Heart right ventricle (tissue), 16 donors: ENCODE measurements around the gene C17orf100. TPM values are rescaled to one million over a fixed set of nuclear protein-coding genes. Genes with fewer than 3 reads are reported as not detected.

Experiments used
- ATAC-seq, 8 donors: fragments of 200-7000 bp; cut with Tn5 transposase; one replicate each; pipeline ENCODE4 v1.9.1; 2020; ENCODE audit warnings: mild to moderate bottlenecking in 8 of 8, moderate library complexity in 8 of 8, moderate number of reproducible peaks in 1 of 8
- DNase-seq, 2 donors: peaks; one replicate each; pipeline ENCODE4 v3.0.0-alpha.2; 2020
- H3K27ac ChIP-seq, 10 donors: fragments of 200-600 bp; sonication (generic) in 2 of 10; one replicate each; pipeline versions ENCODE4 v1.5.0 to v1.8.0; 2020 to 2022; ENCODE audit warnings: mild to moderate bottlenecking in 3 of 10
- H3K27me3 ChIP-seq, 7 donors: fragments of 200-600 bp; one replicate each; pipeline ENCODE4 v1.8.0; 2021 to 2022; ENCODE audit warnings: mild to moderate bottlenecking in 2 of 7
- H3K36me3 ChIP-seq, 9 donors: fragments of 200-600 bp; sonication (generic) in 1 of 9; one replicate each; pipeline versions ENCODE4 v1.5.0 to v1.8.0; 2020 to 2022; ENCODE audit warnings: mild to moderate bottlenecking in 2 of 9
- H3K4me1 ChIP-seq, 9 donors: fragments of 200-600 bp; sonication (generic) in 1 of 9; one replicate each; pipeline versions ENCODE4 v1.5.0 to v1.8.0; 2020 to 2022; ENCODE audit warnings: mild to moderate bottlenecking in 4 of 9
- H3K4me3 ChIP-seq, 10 donors: fragments of 200-600 bp; sonication (generic) in 2 of 10; one replicate each; pipeline versions ENCODE4 v1.5.0 to v1.8.0; 2020 to 2022; ENCODE audit warnings: mild to moderate bottlenecking in 7 of 10, moderate library complexity in 2 of 10
- H3K9me3 ChIP-seq, 11 donors: fragments of 200-600 bp in 10 of 11; sonication (generic) in 2 of 11; one replicate each; pipeline versions ENCODE4 v1.5.0 to v1.8.0; 2013 to 2022; ENCODE audit warnings: mild to moderate bottlenecking in 2 of 11, control low read depth in 1 of 11, moderate library complexity in 1 of 11
- CTCF ChIP-seq, 9 donors: fragments of 200-600 bp; sonication (generic) in 2 of 9; IDR thresholded peaks; one replicate each; pipeline versions ENCODE4 v1.5.0 to v1.8.0; 2021 to 2022; ENCODE audit warnings: antibody characterized with exemption in 9 of 9, mild to moderate bottlenecking in 5 of 9, moderate library complexity in 1 of 9
- WGBS, 2 donors: extraction: QIAGEN DNeasy Blood & Tissue Kit; methylation state at CpG; one replicate each; pipeline ENCODE4 v1.1.7; 2013; ENCODE audit warnings: inconsistent platforms in 1 of 2; 5-methylcytosine and 5-hydroxymethylcytosine counted together
- intact Hi-C, 10 donors: fragments of 100-400 bp; cut with DNase I; formaldehyde crosslinking; loops; one replicate each; pipeline versions ENCODE4 v1.11.1 to v1.14.2; 2022
- polyA plus RNA-seq, 2 donors: library from polyadenylated mRNA; stranded (reverse); fragments of 200-250 nt; gene quantifications; one replicate each; pipeline ENCODE4 v1.2.3, GENCODE V29; 2013
- total RNA-seq, 10 donors: library from RNA; stranded (reverse); fragmentation: NEBNext Ultra II Directional in 3 of 10; extraction: Animal tissue kit (Norgen Biotek cat#: 25700) in 3 of 10; gene quantifications; one replicate each; pipeline versions ENCODE4 v1.2.1 to v1.2.4, GENCODE V29; 2021 to 2023
- donor health status: Arrhythmogenic right ventricular cardiomyopathy.
- donor health status: ischemic (EF 13 %, LVEDD 7.1; RV severe dilation, severe dysfunction).
- donor health status: healthy with polysubstance abuse.
- donor health status: DM: no; HTN: yes; CAD: no.
- donor health status: DM: no; HTN: no; CAD: no.
- donor health status: ischemic (EF 25% LVEDD 6.9; RV normal size, moderate dysfunction).
- donor health status: ischemic (EF 25% LVEDD 5.7; RV mildly dilated, moderate dysfunction).
- donor health status: healthy.
- donor health status: DM: yes; HTN: yes; CAD: no.
- donor health status: Ischemic cardiomyopathy.
- donor health status: ischemic (EF 35%, LVEDD 5.7; RV mildly dilated, moderate dysfunction).
- donor health status: nonischemic (EF 11% LVEDD 7.7; RV severe dilation, severe dysfunction).
- donor health status: DM: yes; HTN: yes; CAD: no.
- donor health status: PGD.
- donor health status: ischemic (EF 29% LVEDD 5.4; RV normal size, mild dysfunction).
- donor health status: nonischemic (EF 23%, LVEDD 6.1; RV moderate dilation, normal function).

Gene C17orf100
- total and polyA plus RNA-seq, 12 donors = 0.30 to 1.4 (median 0.73) TPM; not detected in 1

- Histone ChIP-seq H3K36me3 (peaks cover 0 to 33% (median 14%) of the 10 kb centered on the region in 9 donors), H3K4me3 (peak overlapping the region in 1 of 10 donors; percentile 92), H3K9me3 (no peaks in the 10 kb centered on the region), H3K27me3 (no peaks in the 10 kb centered on the region), H3K27ac (no peak overlapping the region), H3K4me1 (peaks cover 6 to 32% (median 28%) of the 10 kb centered on the region in 9 donors)
- no peak for TF ChIP-seq CTCF (IDR thresholded peaks at IDR 0.05)
- WGBS, 2 donors = 83 to 87% methylated on average over 24 of the region's 24 CpGs
- DNase-seq = no peak
- intact Hi-C loops = no loop called here
- no peak for ATAC-seq
Measured at GRCh38 chr17:6638046-6638908, 13.3 kb upstream of the C17orf100 start.

- TF ChIP-seq CTCF (IDR thresholded peaks at IDR 0.05) = no peak
- ATAC-seq (no peak), DNase-seq (no peak)
- intact Hi-C loops = no loop called here
- no peaks in the 10 kb centered on the region for H3K27me3 ChIP-seq
- H3K27ac ChIP-seq = peak overlapping the region in 2 of 10 donors; percentile 87 to 91
- no peaks in the 10 kb centered on the region for H3K9me3 ChIP-seq
- 54 to 60% methylated on average over 15 of the region's 15 CpGs for WGBS, 2 donors
- peaks cover 6 to 32% (median 28%) of the 10 kb centered on the region in 9 donors for H3K4me1 ChIP-seq
- H3K4me3 ChIP-seq = peak overlapping the region; percentile 75 to 98 (median 86)
- H3K36me3 ChIP-seq = peaks cover 0 to 33% (median 12%) of the 10 kb centered on the region in 9 donors
Measured at GRCh38 chr17:6639014-6639585, 12.5 kb upstream of the C17orf100 start.

- Histone ChIP-seq H3K27ac (peak overlapping the region; percentile 74 to 95 (median 88)), H3K36me3 (peaks cover 0 to 33% (median 11%) of the 10 kb centered on the region in 9 donors), H3K9me3 (no peaks in the 10 kb centered on the region), H3K4me1 (peaks cover 6 to 32% (median 28%) of the 10 kb centered on the region in 9 donors), H3K4me3 (peak overlapping the region; percentile 75 to 98 (median 86)), H3K27me3 (no peaks in the 10 kb centered on the region)
- ATAC-seq = peak; percentile 39 to 65 (median 43)
- 1% methylated on average over 67 of the region's 67 CpGs for WGBS, 2 donors
- intact Hi-C loops = loop anchor here in 2 of 10 donors (10.0 kb wide), 1 partner anchor 165 kb away; no protein-coding TSS in a partner anchor
- peak; percentile 21 to 32 for DNase-seq
- no peak for TF ChIP-seq CTCF (IDR thresholded peaks at IDR 0.05)
Measured at GRCh38 chr17:6639586-6640535, 11.7 kb upstream of the C17orf100 start.
